ENCODE results near the gene RASA2. TPM values are rescaled to one million over a fixed set of nuclear protein-coding genes. Genes with fewer than 3 reads are reported as not detected.

The RASA2 gene
- total and polyA plus RNA-seq, 2 of the 8 experiments (the other 6 are each of a cell fraction or from before 2014, with no cell fraction given): 3.5 to 15.9 TPM

- no peak for DNase-seq (ENCODE audit: low read depth in 1 of 2, low spot score in 2 of 2)
- H4K91ac ChIP-seq (replicated peaks; ENCODE audit: insufficient read length, low read length): no peak overlapping the region
- H3K14ac ChIP-seq (ENCODE audit: insufficient read length): no peak overlapping the region
- H3K9ac ChIP-seq (replicated peaks in 1 of 4; ENCODE audit: extremely low read depth in 1 of 4, low read depth in 3 of 4, low read length in 3 of 4): no peak overlapping the region
- H3K4ac ChIP-seq (replicated peaks; ENCODE audit: insufficient read length, low read depth, low read length): no peak overlapping the region
- H3K4me1 ChIP-seq (replicated peaks in 1 of 4; ENCODE audit: control insufficient read depth in 3 of 4, insufficient read depth in 4 of 4, low read length in 3 of 4): no peaks in the 10 kb centered on the region
- H4K8ac ChIP-seq (ENCODE audit: extremely low read depth, insufficient read depth, low read length): no peak overlapping the region
- no peak overlapping the region for H2AFZ ChIP-seq (ENCODE audit: low read length)
- no peak overlapping the region for H2BK120ac ChIP-seq (replicated peaks; ENCODE audit: low read depth, low read length)
- H2BK20ac ChIP-seq (ENCODE audit: low read length): no peak overlapping the region
- ChIA-PET CTCF (ENCODE audit: partially characterized antibody) (interaction anchor here (0.7 to 3.4 kb wide), 4 partner anchors 10 to 341 kb away, joined by 3 to 14 read pairs (median 8); no protein-coding TSS in a partner anchor), POLR2A (ENCODE audit: partially characterized antibody) (no interaction called here)
- no peaks in the 10 kb centered on the region for H3K79me1 ChIP-seq (ENCODE audit: low read depth, low read length)
- 90% methylated on average over 1 of the region's 1 CpG; no CpG with 5 or more reads in 1 of the 2 experiments for WGBS, 2 experiments (ENCODE audit: extremely low coverage in 1 of 2, insufficient coverage in 1 of 2, insufficient read length in 1 of 2, insufficient replicate concordance in 2 of 2, low coverage in 1 of 2, low lambda C conversion rate in 2 of 2, missing lambda C conversion rate in 1 of 2)
- no peak overlapping the region for H3K18ac ChIP-seq (ENCODE audit: extremely low read depth, low read length)
- no peak overlapping the region for H2BK15ac ChIP-seq (ENCODE audit: low read length)
- no peak overlapping the region for H3K4me2 ChIP-seq (ENCODE audit: insufficient read depth in 1 of 2, low read depth in 2 of 2, low read length in 2 of 2)
- no peak for TF ChIP-seq BCL11A (IDR thresholded peaks at IDR 0.05; ENCODE audit: low read depth in 2 of 2, low read length in 2 of 2)
- TF ChIP-seq SIX5 (IDR thresholded peaks at IDR 0.05; ENCODE audit: low read depth, low read length): no peak
- TF ChIP-seq SRF (IDR thresholded peaks at IDR 0.05; ENCODE audit: low read depth, low read length): no peak
- TF ChIP-seq USF2 (IDR thresholded peaks at IDR 0.05; ENCODE audit: low read length): no peak
- TF ChIP-seq ZNF274 (IDR thresholded peaks at IDR 0.05; ENCODE audit: borderline replicate concordance, extremely low read depth, low read length): no peak
- no peak for TF ChIP-seq EZH2 (IDR thresholded peaks at IDR 0.05; ENCODE audit: low read depth, low read length, severe bottlenecking)
- no peak for TF ChIP-seq JUN (IDR thresholded peaks at IDR 0.05; ENCODE audit: low read depth, low read length)
- no peak for TF ChIP-seq CBX5 (IDR thresholded peaks at IDR 0.05; ENCODE audit: low read depth, low read length)
- TF ChIP-seq E2F6 (IDR thresholded peaks at IDR 0.05): no peak
- TF ChIP-seq ATF2 (IDR thresholded peaks at IDR 0.05; ENCODE audit: low read length): no peak
- no peak for TF ChIP-seq JUND (IDR thresholded peaks at IDR 0.05; ENCODE audit: low read length)
- no peak for TF ChIP-seq KDM1A (IDR thresholded peaks at IDR 0.05; ENCODE audit: borderline replicate concordance, low read length)
- H3K27me3 ChIP-seq (replicated peaks in 1 of 4; ENCODE audit: control insufficient read depth in 3 of 4, extremely low read depth in 1 of 4, insufficient read depth in 3 of 4, low read length in 3 of 4): no peaks in the 10 kb centered on the region
- no peak overlapping the region for H3K27ac ChIP-seq (ENCODE audit: low read depth, low read length)
- no peak for FAIRE-seq
- H3K23me2 ChIP-seq (ENCODE audit: low read depth, low read length): no peaks in the 10 kb centered on the region
- no peak overlapping the region for H2AK5ac ChIP-seq (ENCODE audit: low read depth, low read length)
- H4K20me1 ChIP-seq (replicated peaks in 1 of 2; ENCODE audit: control insufficient read depth in 1 of 2, insufficient read depth in 2 of 2, low read length in 2 of 2): no peaks in the 10 kb centered on the region
- peaks cover 0 to 29% (median 13%) of the 10 kb centered on the region in 4 experiments; a peak in 6 of 8 replicates for H3K36me3 ChIP-seq (ENCODE audit: control insufficient read depth in 2 of 4, insufficient read depth in 4 of 4, low read length in 3 of 4)
- H3K56ac ChIP-seq (replicated peaks; ENCODE audit: insufficient read length, low read depth, low read length): no peak overlapping the region
- no peaks in the 10 kb centered on the region for H3K9me3 ChIP-seq (ENCODE audit: insufficient read depth in 2 of 2, low read depth in 1 of 2, low read length in 1 of 2)
- H3K23ac ChIP-seq (ENCODE audit: insufficient read length): no peak overlapping the region
- H4K5ac ChIP-seq (ENCODE audit: insufficient read length, low read depth, low read length): no peak overlapping the region
- no peak overlapping the region for H2BK5ac ChIP-seq (ENCODE audit: low read depth, low read length)
- no peak overlapping the region for H2BK12ac ChIP-seq (ENCODE audit: low read depth, low read length)
- no peaks in the 10 kb centered on the region for H3K79me2 ChIP-seq (ENCODE audit: control insufficient read depth in 1 of 2, insufficient read depth in 2 of 2, low read length in 2 of 2)
- no peak overlapping the region for H3K4me3 ChIP-seq (ENCODE audit: extremely low read depth in 1 of 4, insufficient read depth in 2 of 4, low read depth in 3 of 4, low read length in 4 of 4)
Observed at GRCh38 chr3:141576744-141577052, 89.9 kb downstream of the RASA2 start.

Data from H1 (cell line).